NCI-H748 (cell line): ENCODE data around the gene SLC47A2.

ENCODE experiments used
- DNase-seq: peaks from one replicate; lab custom pipeline; 2025; ENCODE audit not compliant: unreplicated experiment; lab: John Stamatoyannopoulos, UW

The SLC47A2 gene

GRCh38 chr17:19728084-19728495, 11.7 kb upstream of the SLC47A2 start:
- DNase-seq: peak; percentile 97

GRCh38 chr17:19727501-19728078, 11.2 kb upstream of the SLC47A2 start:
- DNase-seq: peak; percentile 66

DNA sequence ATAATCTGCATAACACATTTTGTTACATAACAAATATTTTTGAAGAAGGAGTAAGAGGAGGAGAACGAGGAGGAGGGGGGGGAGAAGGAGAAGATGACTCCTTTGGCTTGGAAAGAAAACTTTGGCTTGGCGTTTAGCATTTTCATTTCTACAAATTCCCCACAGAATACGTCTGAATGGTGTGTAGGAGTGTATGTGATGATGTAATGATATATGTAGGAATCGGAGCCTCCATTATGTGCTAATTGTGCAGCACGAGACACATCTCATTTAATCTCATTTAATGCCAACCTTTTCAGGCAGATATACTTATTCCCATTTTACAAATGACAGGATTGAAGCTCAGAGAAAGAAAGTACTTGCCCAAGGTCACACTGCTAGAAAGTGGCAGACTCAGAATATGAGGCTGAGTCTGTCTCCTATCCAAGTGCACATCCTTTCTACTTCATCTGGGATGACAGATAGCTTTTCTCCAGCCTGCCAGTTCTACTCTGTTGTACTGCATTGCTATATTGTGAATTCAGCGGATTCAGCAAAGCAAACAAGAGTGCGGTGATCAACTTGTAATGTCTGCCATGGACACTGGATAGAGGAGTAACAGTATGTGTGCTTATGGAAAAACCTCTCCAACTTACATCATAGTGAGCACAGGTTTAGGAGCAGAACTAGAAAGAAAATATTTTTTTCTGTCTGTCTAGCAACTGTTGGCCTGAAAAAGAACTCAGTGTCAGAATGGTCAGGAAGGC, 10.4 kb upstream of the SLC47A2 start:
- peak; percentile 30 for DNase-seq

DNA sequence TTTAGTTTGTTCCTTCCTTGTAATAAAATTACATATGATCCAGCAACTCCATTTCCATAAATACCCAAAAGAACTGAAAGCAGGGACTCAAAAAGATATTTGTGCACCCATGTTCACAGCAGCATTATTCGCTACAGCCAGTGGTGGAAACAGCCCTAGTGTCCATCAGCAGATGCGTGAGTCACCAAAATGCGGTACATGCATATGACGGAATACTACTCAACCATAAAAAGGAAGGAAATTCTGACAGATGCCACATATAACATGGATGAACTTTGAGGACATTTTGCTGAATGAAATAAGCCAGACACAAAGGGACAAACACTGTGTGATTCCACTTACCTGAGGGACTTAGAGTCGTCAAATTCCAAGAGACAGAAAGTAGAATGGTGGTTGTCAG, 9.1 kb upstream of the SLC47A2 start:
- no peak for DNase-seq

DNA sequence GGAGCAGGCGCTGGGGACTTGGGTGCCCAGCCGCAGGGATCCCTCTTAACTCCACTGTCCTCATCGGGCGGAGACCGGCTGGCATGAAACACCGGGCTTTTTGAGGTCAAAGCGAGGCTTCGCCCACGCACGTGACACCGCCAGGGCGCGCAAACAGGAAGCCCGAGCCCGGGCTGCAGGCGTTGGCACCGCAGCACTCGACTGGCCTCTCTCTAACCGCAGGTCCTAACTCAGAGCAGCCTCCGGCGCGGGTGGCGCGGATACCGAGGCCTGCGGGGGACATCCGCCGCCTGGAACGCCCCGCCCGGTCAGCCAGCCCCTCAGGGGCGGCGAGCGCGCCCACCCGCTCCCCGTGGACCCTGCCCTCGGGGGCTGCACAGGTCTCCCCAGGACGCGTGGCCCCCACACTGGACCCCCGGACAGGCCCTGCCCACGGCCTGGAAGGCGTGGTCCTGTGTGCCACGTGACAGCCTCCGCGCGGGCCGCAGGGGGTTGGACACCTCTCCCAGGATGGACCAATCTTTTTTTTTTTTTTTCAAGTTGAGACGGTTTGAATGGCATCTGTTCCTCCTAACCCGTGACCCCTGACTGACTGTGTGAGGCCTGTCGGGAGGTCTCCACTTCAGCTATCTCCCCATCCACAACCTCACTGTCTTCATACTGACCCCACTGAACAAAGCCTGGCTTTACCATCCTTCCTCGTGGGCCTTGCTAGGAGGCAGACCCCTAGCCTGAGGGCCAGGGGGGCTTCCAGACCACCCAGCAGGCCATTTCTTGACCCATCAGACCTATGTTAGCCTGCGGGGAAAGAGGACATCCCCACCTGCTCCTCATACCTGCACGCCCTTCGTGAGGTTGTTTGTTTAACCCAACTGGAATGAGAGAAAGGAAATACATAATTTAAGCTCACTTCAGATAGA, 8.4 kb upstream of the SLC47A2 start:
- DNase-seq: no peak

DNA sequence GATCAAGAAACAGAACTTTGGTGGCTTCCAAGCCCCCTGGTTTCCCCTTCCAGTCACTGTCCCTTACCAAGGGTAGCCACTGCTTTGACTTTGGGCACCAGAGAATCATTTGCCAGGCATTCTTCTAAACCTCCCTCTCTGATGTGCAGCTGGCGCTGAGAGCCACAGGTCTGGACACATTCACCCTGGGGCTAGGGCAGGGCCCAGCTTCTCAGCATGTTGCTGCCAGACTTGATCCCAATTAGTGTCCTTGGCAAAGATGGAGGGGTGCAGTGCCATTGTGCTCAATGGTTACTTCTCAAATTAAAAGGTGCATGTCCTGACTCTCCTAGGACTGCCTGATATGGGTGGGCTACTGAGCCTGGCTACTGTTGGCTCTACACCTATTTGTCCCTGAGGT, 7.6 kb upstream of the SLC47A2 start:
- DNase-seq: no peak

DNA sequence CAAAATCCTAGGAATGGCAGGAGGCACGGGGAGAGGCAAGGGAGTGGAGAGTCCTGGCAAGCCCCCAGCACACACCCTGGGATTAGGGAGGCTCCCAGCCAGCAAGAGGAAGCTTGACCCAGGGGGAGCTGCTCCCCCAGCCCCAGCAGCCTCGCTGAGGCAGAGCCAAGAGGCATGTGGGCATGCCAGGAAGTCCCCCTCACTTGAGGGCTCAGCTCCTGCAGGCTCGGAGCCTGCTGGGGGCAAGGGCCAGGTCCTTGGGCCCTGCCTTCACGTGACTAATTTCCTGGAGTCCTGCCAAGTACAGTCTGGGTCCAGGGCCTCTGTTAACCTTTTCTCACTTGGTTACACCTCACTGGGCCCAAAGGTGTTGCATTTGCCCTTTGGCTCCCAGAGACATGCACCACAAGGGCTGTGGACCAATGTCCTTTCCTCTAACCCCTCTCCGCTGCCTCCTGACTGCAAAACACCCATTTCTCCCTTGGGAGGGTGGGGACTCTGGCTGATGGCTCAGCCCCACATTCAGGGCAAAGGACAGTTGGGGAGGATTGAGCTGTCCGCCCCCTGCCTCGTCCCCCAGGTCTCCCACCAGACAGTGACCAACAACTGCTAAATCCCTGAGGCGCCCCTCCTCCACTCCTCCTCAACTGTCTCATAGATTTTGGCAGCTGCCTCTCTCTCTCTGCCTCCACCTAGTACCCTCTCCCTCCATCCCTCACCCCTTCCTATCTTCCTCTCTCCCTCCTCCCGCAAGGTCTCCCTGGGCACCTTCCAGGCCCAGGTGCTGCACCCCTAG, 4.4 kb upstream of the SLC47A2 start:
- DNase-seq: peak; percentile 18

DNA sequence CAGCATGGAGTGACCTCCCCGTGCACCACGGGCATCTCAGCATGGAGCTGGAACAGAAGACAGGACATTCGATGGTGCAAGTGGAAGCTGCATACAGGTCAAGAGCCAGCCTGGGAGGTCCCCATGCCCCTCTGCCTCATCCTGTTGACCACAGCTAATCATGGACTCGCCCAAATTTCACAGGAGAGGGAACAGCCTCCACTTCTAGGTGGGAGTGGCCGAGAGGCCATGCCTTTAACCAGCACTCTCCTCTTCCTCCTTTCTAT, 3.8 kb upstream of the SLC47A2 start:
- DNase-seq: no peak

DNA sequence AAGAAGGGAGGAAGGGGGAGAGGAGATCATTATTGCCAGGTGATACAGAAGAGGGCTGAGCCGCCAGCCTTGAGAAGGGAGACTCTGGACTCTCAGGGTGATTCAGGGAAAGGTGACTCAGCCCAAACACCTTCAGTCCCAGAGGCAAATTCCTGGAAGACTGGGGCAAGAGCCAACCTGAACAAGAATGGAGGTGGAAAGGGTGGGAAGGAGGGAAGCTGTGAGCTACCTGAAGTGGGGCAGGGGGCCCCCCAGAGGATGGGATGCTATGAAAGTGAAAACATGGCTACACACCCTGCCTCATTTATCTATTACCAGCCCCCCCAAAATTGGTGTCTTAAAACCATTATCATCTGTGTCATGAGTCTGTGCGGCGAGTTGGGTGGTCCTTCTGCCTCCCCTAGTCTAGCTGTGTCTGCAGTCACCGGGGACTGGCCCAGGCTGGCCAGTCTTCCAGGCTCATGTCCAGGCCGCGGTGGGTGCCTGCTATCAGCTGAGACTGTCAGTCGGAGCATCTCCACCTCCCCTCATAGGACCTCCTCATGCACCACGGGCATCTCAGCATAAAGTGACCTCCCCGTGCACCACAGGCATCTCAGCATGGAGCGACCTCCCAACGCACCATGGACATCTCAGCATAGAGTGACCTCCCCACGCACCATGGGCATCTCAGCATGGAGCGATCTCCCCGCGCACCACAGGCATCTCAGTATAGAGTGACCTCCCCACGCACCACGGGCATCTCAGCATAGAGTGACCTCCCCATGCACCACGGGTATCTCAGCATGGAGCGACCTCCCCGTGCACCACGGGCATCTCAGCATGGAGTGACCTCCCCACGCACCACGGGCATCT, 3.2 kb upstream of the SLC47A2 start:
- DNase-seq: no peak

GRCh38 chr17:19718613-19719354, 2.4 kb upstream of the SLC47A2 start:
- DNase-seq: peak; percentile 31

DNA sequence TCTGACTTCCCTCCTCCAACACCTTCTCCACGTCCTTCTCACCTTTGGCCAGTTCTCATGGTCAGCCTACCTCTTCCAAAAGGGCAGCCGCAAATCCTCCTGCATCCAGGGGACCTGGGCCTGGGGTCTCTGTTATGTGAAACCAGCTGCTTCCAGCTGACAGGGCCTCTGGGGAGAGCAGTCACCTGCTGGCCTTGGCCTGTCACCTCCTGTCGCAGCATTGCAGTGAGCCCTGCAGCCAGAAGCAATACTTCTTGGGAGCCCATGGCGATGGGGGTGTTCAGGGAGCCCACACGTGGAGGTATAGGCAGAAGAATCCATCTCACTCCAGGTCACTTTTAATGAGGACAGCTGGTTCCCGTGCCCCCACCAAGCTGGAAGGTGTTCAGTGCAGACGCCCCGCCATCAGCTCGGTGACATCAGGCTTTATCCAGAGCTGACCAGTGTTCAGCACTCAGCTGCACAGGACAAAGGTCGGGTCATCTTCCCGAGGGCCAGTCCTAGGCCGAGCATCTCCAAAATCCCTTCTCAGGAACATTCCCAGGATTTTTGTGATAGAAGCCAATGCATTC, 1.7 kb upstream of the SLC47A2 start:
- DNase-seq: no peak

- no peak for DNase-seq
Observed at GRCh38 chr17:19717411-19717908, 1.1 kb upstream of the SLC47A2 start.

GRCh38 chr17:19717031-19717360, 612 bp upstream of the SLC47A2 start:
- no peak for DNase-seq

- peak; percentile 33 for DNase-seq
Observed at GRCh38 chr17:19714542-19715411, 1.6 kb downstream of the SLC47A2 start.

GRCh38 chr17:19713901-19714361, 2.5 kb downstream of the SLC47A2 start:
- DNase-seq: no peak

- DNase-seq: no peak
Observed at GRCh38 chr17:19713462-19713861, 2.9 kb downstream of the SLC47A2 start.

GRCh38 chr17:19712436-19713004, 3.9 kb downstream of the SLC47A2 start:
- DNase-seq: no peak

- no peak for DNase-seq
Observed at GRCh38 chr17:19709841-19710240, 6.5 kb downstream of the SLC47A2 start.
